Measurements from ENCODE around the gene SPRED1. TPM values are rescaled to one million over a fixed set of nuclear protein-coding genes. Genes with fewer than 3 reads are reported as not detected.
"Not testable (repeated sequence)": the region's sequence is repeated elsewhere in the genome, so short reads cannot be mapped to it uniquely, and the experiment has no call there.

Gene SPRED1
- total RNA-seq, 1 donor from 2014 or later: 29.3 TPM

DNA sequence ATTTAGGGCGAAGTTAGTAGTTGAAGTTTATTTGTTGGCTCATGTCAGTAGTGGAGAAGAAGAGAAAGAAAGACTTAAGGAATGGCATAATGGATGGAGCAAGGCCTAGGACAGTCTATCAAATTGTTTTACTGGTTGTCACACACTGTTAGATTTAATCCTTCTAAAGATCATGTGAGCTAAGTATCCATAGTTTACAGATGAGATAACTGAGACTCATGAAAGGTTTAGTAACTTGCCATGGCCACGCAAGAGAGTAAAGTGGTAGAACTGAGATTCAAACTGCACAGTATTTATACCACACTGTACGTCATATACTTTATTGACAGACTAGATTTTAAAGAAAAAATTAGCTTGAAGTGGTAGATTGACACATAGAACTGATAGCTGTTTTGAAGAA, 11.4 kb downstream of the SPRED1 start:
- H3K27me3 Mint-ChIP-seq (ENCODE audit: unreplicated experiment): no peaks in the 10 kb centered on the region
- H3K9me3 Mint-ChIP-seq (ENCODE audit: unreplicated experiment): no peaks in the 10 kb centered on the region
- H3K4me1 Mint-ChIP-seq (ENCODE audit: unreplicated experiment): peaks cover 7% of the 10 kb centered on the region
- no peak overlapping the region for H3K27ac Mint-ChIP-seq (ENCODE audit: unreplicated experiment)
- no peak overlapping the region for H3K4me3 Mint-ChIP-seq (ENCODE audit: unreplicated experiment)
- TF ChIP-seq, protein P1, sequence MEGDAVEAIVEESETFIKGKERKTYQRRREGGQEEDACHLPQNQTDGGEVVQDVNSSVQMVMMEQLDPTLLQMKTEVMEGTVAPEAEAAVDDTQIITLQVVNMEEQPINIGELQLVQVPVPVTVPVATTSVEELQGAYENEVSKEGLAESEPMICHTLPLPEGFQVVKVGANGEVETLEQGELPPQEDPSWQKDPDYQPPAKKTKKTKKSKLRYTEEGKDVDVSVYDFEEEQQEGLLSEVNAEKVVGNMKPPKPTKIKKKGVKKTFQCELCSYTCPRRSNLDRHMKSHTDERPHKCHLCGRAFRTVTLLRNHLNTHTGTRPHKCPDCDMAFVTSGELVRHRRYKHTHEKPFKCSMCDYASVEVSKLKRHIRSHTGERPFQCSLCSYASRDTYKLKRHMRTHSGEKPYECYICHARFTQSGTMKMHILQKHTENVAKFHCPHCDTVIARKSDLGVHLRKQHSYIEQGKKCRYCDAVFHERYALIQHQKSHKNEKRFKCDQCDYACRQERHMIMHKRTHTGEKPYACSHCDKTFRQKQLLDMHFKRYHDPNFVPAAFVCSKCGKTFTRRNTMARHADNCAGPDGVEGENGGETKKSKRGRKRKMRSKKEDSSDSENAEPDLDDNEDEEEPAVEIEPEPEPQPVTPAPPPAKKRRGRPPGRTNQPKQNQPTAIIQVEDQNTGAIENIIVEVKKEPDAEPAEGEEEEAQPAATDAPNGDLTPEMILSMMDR (IDR thresholded peaks at IDR 0.05; ENCODE audit: unreplicated experiment): no peak
- no peak for DNase-seq (ENCODE audit: low spot score)
- peaks cover under 1% of the 10 kb centered on the region for H3K36me3 Mint-ChIP-seq (ENCODE audit: low read depth, unreplicated experiment)

DNA sequence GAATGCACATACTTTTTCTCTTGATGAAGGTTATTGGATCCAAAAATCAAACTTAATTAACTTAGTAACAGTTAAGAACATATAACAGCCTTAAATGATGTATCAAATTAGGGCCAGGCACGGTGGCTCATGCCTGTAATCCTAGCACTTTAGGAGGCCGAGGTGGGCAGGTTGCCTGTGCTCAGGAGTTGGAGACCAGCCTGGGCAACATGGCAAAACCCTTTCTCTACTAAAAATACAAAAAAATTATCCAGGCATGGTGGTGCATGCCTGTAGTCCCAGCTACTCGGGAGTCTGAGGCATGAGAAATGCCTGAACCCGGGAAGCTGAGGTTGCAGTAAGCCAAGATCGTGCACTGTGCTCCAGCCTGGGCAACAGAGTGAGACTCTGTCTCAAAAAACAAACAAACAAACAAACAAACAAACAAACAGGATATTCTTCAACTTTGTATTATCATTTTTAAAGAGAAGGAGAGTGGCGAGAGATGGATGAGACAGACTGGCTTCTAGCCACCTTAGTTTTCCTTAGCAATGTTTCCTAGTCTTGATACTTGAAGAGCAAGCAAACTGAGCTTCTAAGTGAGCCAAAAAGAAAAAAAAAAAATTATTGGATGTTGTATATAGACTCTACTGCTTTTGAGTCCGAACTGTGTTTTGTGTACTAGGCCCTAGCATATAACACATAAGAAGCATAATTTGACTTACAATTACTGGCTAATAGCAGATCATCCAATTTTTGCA, 13.8 kb downstream of the SPRED1 start:
- no peaks in the 10 kb centered on the region for H3K9me3 Mint-ChIP-seq (ENCODE audit: unreplicated experiment)
- no peak for DNase-seq (ENCODE audit: low spot score)
- no peak overlapping the region for H3K4me3 Mint-ChIP-seq (ENCODE audit: unreplicated experiment)
- TF ChIP-seq, protein P1 (IDR thresholded peaks at IDR 0.05; ENCODE audit: unreplicated experiment): no peak
- H3K36me3 Mint-ChIP-seq (ENCODE audit: low read depth, unreplicated experiment): peaks cover 14% of the 10 kb centered on the region
- H3K4me1 Mint-ChIP-seq (ENCODE audit: unreplicated experiment): peaks cover 7% of the 10 kb centered on the region
- no peak overlapping the region for H3K27ac Mint-ChIP-seq (ENCODE audit: unreplicated experiment)
- H3K27me3 Mint-ChIP-seq (ENCODE audit: unreplicated experiment): no peaks in the 10 kb centered on the region

DNA sequence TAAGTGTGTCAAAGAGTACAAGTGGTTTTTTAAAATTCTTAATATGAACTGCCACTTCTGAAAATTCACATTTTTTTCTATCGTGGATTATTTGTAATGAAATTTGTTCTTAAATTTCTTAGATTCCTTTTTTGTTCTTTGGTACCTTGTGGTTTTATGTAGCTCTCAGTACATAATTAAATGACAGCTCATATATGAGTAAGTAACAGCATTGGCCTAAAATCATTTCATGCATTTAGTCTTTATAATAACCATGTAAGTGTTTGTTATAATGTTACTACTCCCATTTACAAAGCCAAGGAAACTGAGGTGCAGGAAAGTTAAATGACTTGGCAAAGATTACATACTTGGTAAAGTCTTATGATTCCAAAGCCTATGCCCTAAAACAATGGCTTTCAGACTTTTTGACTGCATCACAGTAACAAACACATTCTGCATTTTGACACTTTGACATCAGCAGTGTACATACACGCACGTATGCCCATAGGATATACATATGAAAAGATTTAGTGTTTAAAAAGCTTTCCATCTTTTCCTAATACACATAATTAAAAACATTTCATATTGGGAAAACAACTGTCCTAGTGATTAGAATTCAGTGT, 14.9 kb downstream of the SPRED1 start:
- TF ChIP-seq, protein P1 (IDR thresholded peaks at IDR 0.05; ENCODE audit: unreplicated experiment): no peak
- no peak for DNase-seq (ENCODE audit: low spot score)
- no peak overlapping the region for H3K27ac Mint-ChIP-seq (ENCODE audit: unreplicated experiment)
- H3K9me3 Mint-ChIP-seq (ENCODE audit: unreplicated experiment): no peaks in the 10 kb centered on the region
- H3K4me3 Mint-ChIP-seq (ENCODE audit: unreplicated experiment): no peak overlapping the region
- H3K27me3 Mint-ChIP-seq (ENCODE audit: unreplicated experiment): no peaks in the 10 kb centered on the region
- peaks cover 14% of the 10 kb centered on the region for H3K36me3 Mint-ChIP-seq (ENCODE audit: low read depth, unreplicated experiment)
- H3K4me1 Mint-ChIP-seq (ENCODE audit: unreplicated experiment): peaks cover 7% of the 10 kb centered on the region

DNA sequence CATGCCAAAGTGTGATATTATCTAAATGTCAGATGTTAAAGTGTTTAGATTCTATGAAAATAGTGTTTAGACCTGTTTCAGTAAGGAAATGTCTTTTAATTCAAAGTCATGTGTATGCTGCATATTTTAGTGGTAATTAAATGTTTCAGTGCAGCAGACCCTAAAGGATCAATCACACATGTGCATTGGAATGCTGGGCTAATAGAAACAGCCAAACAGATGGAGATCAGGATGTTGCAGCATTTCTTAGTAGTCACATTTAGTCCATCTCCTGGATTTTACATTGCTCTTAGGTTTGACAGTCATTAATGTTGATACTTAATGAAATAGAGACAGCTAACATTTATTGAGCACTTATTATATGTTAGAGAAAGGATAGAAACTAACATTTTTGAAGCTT, 18.5 kb downstream of the SPRED1 start:
- Mint-ChIP-seq H3K4me3 (ENCODE audit: unreplicated experiment) (no peak overlapping the region), H3K27ac (ENCODE audit: unreplicated experiment) (no peak overlapping the region), H3K36me3 (ENCODE audit: low read depth, unreplicated experiment) (peaks cover 14% of the 10 kb centered on the region), H3K4me1 (ENCODE audit: unreplicated experiment) (peaks cover 14% of the 10 kb centered on the region), H3K27me3 (ENCODE audit: unreplicated experiment) (no peaks in the 10 kb centered on the region), H3K9me3 (ENCODE audit: unreplicated experiment) (no peaks in the 10 kb centered on the region)
- DNase-seq (ENCODE audit: low spot score): no peak
- TF ChIP-seq, protein P1 (IDR thresholded peaks at IDR 0.05; ENCODE audit: unreplicated experiment): no peak

DNA sequence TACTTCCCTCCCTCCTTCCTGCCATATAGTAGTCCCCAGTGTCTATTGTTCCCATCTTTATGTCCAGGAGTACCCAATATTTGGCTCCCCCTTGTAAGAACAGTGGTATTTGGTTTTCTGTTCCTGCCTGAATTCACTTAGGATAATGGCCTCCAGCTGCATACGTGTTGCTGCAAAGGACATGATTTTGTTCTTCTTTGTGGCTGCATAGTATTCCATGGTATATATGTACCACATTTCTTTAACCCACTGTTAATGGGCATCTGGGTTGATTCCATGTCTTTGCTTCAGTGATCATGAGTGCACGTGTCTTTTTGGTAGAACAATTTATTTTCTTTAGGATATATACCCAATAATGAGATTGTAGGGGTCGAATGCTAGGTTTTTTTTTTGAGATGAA, 19.3 kb downstream of the SPRED1 start:
- H3K36me3 Mint-ChIP-seq (ENCODE audit: low read depth, unreplicated experiment): peaks cover 14% of the 10 kb centered on the region
- DNase-seq (ENCODE audit: low spot score): no peak
- no peaks in the 10 kb centered on the region for H3K27me3 Mint-ChIP-seq (ENCODE audit: unreplicated experiment)
- H3K9me3 Mint-ChIP-seq (ENCODE audit: unreplicated experiment): no peaks in the 10 kb centered on the region
- TF ChIP-seq, protein P1 (IDR thresholded peaks at IDR 0.05; ENCODE audit: unreplicated experiment): no peak
- H3K27ac Mint-ChIP-seq (ENCODE audit: unreplicated experiment): no peak overlapping the region
- H3K4me3 Mint-ChIP-seq (ENCODE audit: unreplicated experiment): no peak overlapping the region
- H3K4me1 Mint-ChIP-seq (ENCODE audit: unreplicated experiment): peaks cover 11% of the 10 kb centered on the region

DNA sequence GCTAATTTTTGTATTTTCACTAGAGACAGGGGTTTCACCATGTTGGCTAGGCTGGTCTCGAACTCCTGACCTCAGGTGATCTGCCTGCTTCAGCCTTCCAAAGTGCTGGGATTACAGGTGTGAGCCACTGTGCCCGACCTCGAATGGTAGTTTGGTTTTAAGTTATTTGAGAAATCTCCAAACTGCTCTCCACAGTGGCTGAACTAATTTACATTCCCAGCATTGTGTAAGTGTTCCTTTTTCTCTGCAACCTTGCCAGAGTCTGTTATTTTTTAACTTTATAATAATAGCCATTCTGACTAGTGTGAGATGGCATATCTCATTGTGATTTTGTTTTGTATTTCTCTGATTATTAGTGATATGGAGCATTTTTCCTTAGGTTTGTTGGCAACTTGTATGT, 19.8 kb downstream of the SPRED1 start:
- peaks cover 11% of the 10 kb centered on the region for H3K4me1 Mint-ChIP-seq (ENCODE audit: unreplicated experiment)
- H3K4me3 Mint-ChIP-seq (ENCODE audit: unreplicated experiment); DNase-seq (ENCODE audit: low spot score); H3K9me3 Mint-ChIP-seq (ENCODE audit: unreplicated experiment); H3K27me3 Mint-ChIP-seq (ENCODE audit: unreplicated experiment); H3K27ac Mint-ChIP-seq (ENCODE audit: unreplicated experiment): not testable (repeated sequence)
- H3K36me3 Mint-ChIP-seq (ENCODE audit: low read depth, unreplicated experiment): peaks cover 14% of the 10 kb centered on the region
